Liver (tissue), 9 donors: ENCODE results near the gene CELF5. TPM values are rescaled to one million over a fixed set of nuclear protein-coding genes. Genes with fewer than 3 reads are reported as not detected.

Source experiments
- DNase-seq: peaks from one replicate; pipeline ENCODE4 v3.0.0-alpha.2; 2017; ENCODE audit warnings: low spot score
- H3K27ac ChIP-seq, 2 donors: one replicate each; pipeline ENCODE4 v1.7.0; 2013; ENCODE audit warnings: inconsistent platforms in 2 of 2, low read length in 2 of 2, control low read depth in 1 of 2, low read depth in 1 of 2, mild to moderate bottlenecking in 1 of 2
- H3K27me3 ChIP-seq, 4 donors: one replicate each; pipeline versions ENCODE4 v1.6.1 to v1.7.0; 2013; ENCODE audit warnings: low read length in 3 of 4, inconsistent platforms in 1 of 4, mild to moderate bottlenecking in 1 of 4, moderate library complexity in 1 of 4; ENCODE audit not compliant: control insufficient read depth in 4 of 4, insufficient read depth in 4 of 4
- H3K36me3 ChIP-seq, 4 donors: one replicate each; pipeline versions ENCODE4 v1.6.1 to v1.7.0; 2013; ENCODE audit warnings: low read length in 3 of 4, mild to moderate bottlenecking in 3 of 4, low read depth in 1 of 4, moderate library complexity in 1 of 4; ENCODE audit not compliant: control insufficient read depth in 4 of 4, insufficient read depth in 3 of 4
- H3K4me1 ChIP-seq, 4 donors: one replicate each; pipeline versions ENCODE4 v1.6.1 to v1.7.0; 2013; ENCODE audit warnings: low read length in 3 of 4, mild to moderate bottlenecking in 3 of 4, moderate library complexity in 1 of 4; ENCODE audit not compliant: control insufficient read depth in 4 of 4, insufficient read depth in 4 of 4
- H3K4me3 ChIP-seq, 3 donors: one replicate each; pipeline versions ENCODE4 v1.6.1 to v1.7.0; 2013; ENCODE audit warnings: low read length in 3 of 3, control low read depth in 1 of 3, low read depth in 1 of 3, mild to moderate bottlenecking in 1 of 3
- H3K9ac ChIP-seq, 2 donors: one replicate each; pipeline ENCODE4 v1.7.0; 2013; ENCODE audit warnings: low read length in 2 of 2, mild to moderate bottlenecking in 2 of 2, moderate library complexity in 2 of 2, control low read depth in 1 of 2, low read depth in 1 of 2
- H3K9me3 ChIP-seq, 4 donors: one replicate each; pipeline versions ENCODE4 v1.6.1 to v1.7.0; 2013; ENCODE audit warnings: low read length in 3 of 4; ENCODE audit not compliant: control insufficient read depth in 4 of 4
- ATF3 ChIP-seq: IDR thresholded peaks from 2 replicates; pipeline ENCODE4 v1.6.1; 2016; ENCODE audit warnings: antibody characterized with exemption
- CTCF ChIP-seq: fragments of 150-350 bp; IDR thresholded peaks from 2 replicates; pipeline ENCODE4 v1.5.1; 2017; ENCODE audit warnings: improper control_type of control experiment, low read depth, low read length; ENCODE audit not compliant: missing input control
- EGR1 ChIP-seq, 2 donors: IDR thresholded peaks; 2 replicates each; pipeline ENCODE4 v1.6.1; 2016 to 2018; ENCODE audit warnings: antibody characterized with exemption in 2 of 2, low read depth in 2 of 2
- FOXA1 ChIP-seq: IDR thresholded peaks from 2 replicates; pipeline ENCODE4 v1.6.1; 2016; ENCODE audit warnings: antibody characterized with exemption
- FOXA2 ChIP-seq: IDR thresholded peaks from 2 replicates; pipeline ENCODE4 v1.6.1; 2016; ENCODE audit warnings: antibody characterized with exemption
- HNF4A ChIP-seq, 2 donors: conservative IDR thresholded peaks; 2 replicates each; pipeline ENCODE4 v1.6.1; 2016; ENCODE audit warnings: antibody characterized with exemption in 2 of 2, mild to moderate bottlenecking in 2 of 2
- HNF4G ChIP-seq: IDR thresholded peaks from 2 replicates; pipeline ENCODE4 v1.6.1; 2016; ENCODE audit warnings: antibody characterized with exemption
- JUND ChIP-seq, 2 donors: IDR thresholded peaks; 2 replicates each; pipeline ENCODE4 v1.6.1; 2016; ENCODE audit warnings: antibody characterized with exemption in 2 of 2
- NR2F2 ChIP-seq: IDR thresholded peaks from 2 replicates; pipeline ENCODE4 v1.6.1; 2016; ENCODE audit warnings: antibody characterized with exemption
- RAD21 ChIP-seq, 2 donors: IDR thresholded peaks; 2 replicates each; pipeline ENCODE4 v1.6.1; 2016; ENCODE audit warnings: antibody characterized with exemption in 2 of 2, mild to moderate bottlenecking in 2 of 2
- REST ChIP-seq: IDR thresholded peaks from 2 replicates; pipeline ENCODE4 v1.6.1; 2016; ENCODE audit warnings: antibody characterized with exemption, mild to moderate bottlenecking
- RXRA ChIP-seq, 2 donors: IDR thresholded peaks; 2 replicates each; pipeline ENCODE4 v1.6.1; 2017 to 2018; ENCODE audit warnings: antibody characterized with exemption in 2 of 2, mild to moderate bottlenecking in 1 of 2
- SP1 ChIP-seq: IDR thresholded peaks from 2 replicates; pipeline ENCODE4 v1.6.1; 2018; ENCODE audit warnings: antibody characterized with exemption, mild to moderate bottlenecking
- TAF1 ChIP-seq: conservative IDR thresholded peaks from 2 replicates; pipeline ENCODE4 v1.6.1; 2016; ENCODE audit warnings: antibody characterized with exemption, mild to moderate bottlenecking
- YY1 ChIP-seq: IDR thresholded peaks from 2 replicates; pipeline ENCODE4 v1.6.1; 2016; ENCODE audit warnings: antibody characterized with exemption, mild to moderate bottlenecking
- WGBS: extraction: QIAGEN DNeasy Blood & Tissue Kit; methylation state at CpG from one replicate; pipeline ENCODE4 v1.1.7; 2013; 5-methylcytosine and 5-hydroxymethylcytosine counted together
- polyA plus RNA-seq, 2 donors: library from polyadenylated mRNA; stranded (reverse) in 1 of 2; unstranded in 1 of 2; fragments of 200-250 nt in 1 of 2; fragments of >200 nt in 1 of 2; fragmentation: Nextera tagmentation in 1 of 2; extraction: Ambion mirVana in 1 of 2; gene quantifications; one replicate each; pipeline versions ENCODE4 v1.2.1 to v1.2.3, GENCODE V29; 2013 to 2015
- total RNA-seq, 2 donors: library from RNA; depleted of rRNA; stranded (reverse); fragments of >200 nt; gene quantifications; one replicate each; pipeline ENCODE4 v1.2.3, GENCODE V29; 2014
- donor health status: healthy.
- donor health status: healthy.
- donor health status: healthy.
- donor health status: healthy.
- donor health status: healthy.

Gene CELF5
- total and polyA plus RNA-seq, 4 donors, result 0.06 to 0.50 (median 0.26) TPM

GRCh38 chr19:3222709-3223108, 1.8 kb upstream of the CELF5 start:
- DNase-seq, result no peak
- WGBS, result 91% methylated on average over 5 of the region's 5 CpGs
- H3K27me3 ChIP-seq, result peaks cover 0 to 2% (median 0%) of the 10 kb centered on the region in 4 donors

GRCh38 chr19:3225169-3225485, 666 bp downstream of the CELF5 start:
- no peak overlapping the region for H3K4me3 ChIP-seq
- no peak overlapping the region for H3K9ac ChIP-seq
- 3% methylated on average over 9 of the region's 9 CpGs for WGBS
- no peak for DNase-seq
- H3K4me1 ChIP-seq, result peaks cover 0 to 2% (median 0%) of the 10 kb centered on the region in 4 donors
- no peak for TF ChIP-seq SP1
- no peak for TF ChIP-seq YY1
- TF ChIP-seq FOXA1, result no peak
- TF ChIP-seq RXRA (IDR thresholded peaks at IDR 0.05), result no peak
- TF ChIP-seq TAF1, result no peak
- no peak for TF ChIP-seq ATF3
- no peak for TF ChIP-seq NR2F2
- no peak for TF ChIP-seq EGR1 (IDR thresholded peaks at IDR 0.05; ENCODE audit: low read depth in 2 of 2)
- H3K27ac ChIP-seq, result no peak overlapping the region
- no peaks in the 10 kb centered on the region for H3K9me3 ChIP-seq
- peaks cover 0 to 8% (median under 1%) of the 10 kb centered on the region in 4 donors for H3K27me3 ChIP-seq
- no peaks in the 10 kb centered on the region for H3K36me3 ChIP-seq

More at GRCh38 chr19:3222709-3223108, 1.8 kb upstream of the CELF5 start:
- H3K4me3 ChIP-seq, result no peak overlapping the region
- H3K4me1 ChIP-seq, result peaks cover 0 to 2% (median 0%) of the 10 kb centered on the region in 4 donors
- H3K9ac ChIP-seq, result no peak overlapping the region
- TF ChIP-seq HNF4G (no peak), HNF4A (conservative IDR thresholded peaks at IDR 0.05) (no peak), FOXA2 (no peak), RAD21 (IDR thresholded peaks at IDR 0.05) (no peak), SP1 (no peak)
- H3K9me3 ChIP-seq, result no peaks in the 10 kb centered on the region
- H3K36me3 ChIP-seq, result no peaks in the 10 kb centered on the region
- no peak overlapping the region for H3K27ac ChIP-seq

GRCh38 chr19:3225677-3226093, 1.2 kb downstream of the CELF5 start:
- WGBS, result 39% methylated on average over 16 of the region's 16 CpGs

More at GRCh38 chr19:3225677-3226093, 1.2 kb downstream of the CELF5 start:
- no peak for DNase-seq
- no peak overlapping the region for H3K4me3 ChIP-seq
- no peak overlapping the region for H3K9ac ChIP-seq
- no peaks in the 10 kb centered on the region for H3K36me3 ChIP-seq
- peaks cover 0 to 8% (median under 1%) of the 10 kb centered on the region in 4 donors for H3K27me3 ChIP-seq
- no peak overlapping the region for H3K27ac ChIP-seq
- H3K4me1 ChIP-seq, result peaks cover 0 to 2% (median 0%) of the 10 kb centered on the region in 4 donors
- TF ChIP-seq JUND (IDR thresholded peaks at IDR 0.05), result no peak
- TF ChIP-seq REST, result no peak
- no peak for TF ChIP-seq HNF4G
- TF ChIP-seq YY1, result no peak
- TF ChIP-seq RAD21 (IDR thresholded peaks at IDR 0.05), result no peak
- no peak for TF ChIP-seq CTCF
- no peak for TF ChIP-seq FOXA1
- TF ChIP-seq SP1, result no peak
- H3K9me3 ChIP-seq, result no peaks in the 10 kb centered on the region
